HL-60 (cell line): ENCODE results near the gene DPY19L3.
"Not testable (repeated sequence)": the region's sequence is repeated elsewhere in the genome, so short reads cannot be mapped to it uniquely, and the experiment has no call there.

Experiments used
- DNase-seq, 2 experiments: peaks; one replicate each; pipeline ENCODE4 v3.0.0-alpha.2; 2010 to 2020; ENCODE audit warnings: low read depth in 1 of 2, low spot score in 1 of 2
- H3K27ac ChIP-seq: fragments of 250-450 bp; sonication (Bioruptor Pico); replicated peaks from 2 replicates; pipeline ENCODE4 v1.5.1; 2020; ENCODE audit warnings: mild to moderate bottlenecking, moderate library complexity
- H3K27me3 ChIP-seq: fragments of 250-450 bp; sonication (Bioruptor Pico); 2 replicates; pipeline ENCODE4 v1.5.1; 2021; ENCODE audit warnings: mild to moderate bottlenecking, moderate library complexity; ENCODE audit not compliant: insufficient read depth, poor library complexity, severe bottlenecking
- H3K4me3 ChIP-seq: replicated peaks from 2 replicates; pipeline ENCODE4 v1.5.1; 2011; ENCODE audit warnings: mild to moderate bottlenecking, control low read depth, low read length; ENCODE audit not compliant: insufficient read depth
- GABPA ChIP-seq: IDR thresholded peaks from 2 replicates; pipeline ENCODE4 v1.6.1; 2012; ENCODE audit warnings: low read depth
- POLR2AphosphoS5 ChIP-seq: IDR thresholded peaks from 2 replicates; pipeline ENCODE4 v1.6.1; 2012; ENCODE audit warnings: low read depth
- REST ChIP-seq: IDR thresholded peaks from 2 replicates; pipeline ENCODE4 v1.6.1; 2012; ENCODE audit warnings: low read depth; ENCODE audit not compliant: insufficient replicate concordance
- SPI1 ChIP-seq: IDR thresholded peaks from 2 replicates; pipeline ENCODE4 v1.6.1; 2012; ENCODE audit warnings: low read depth, mild to moderate bottlenecking, borderline replicate concordance
- TF ChIP-seq, protein P1 (sequence below): IDR thresholded peaks from one replicate; pipeline ENCODE4 v1.5.1; 2011; ENCODE audit warnings: low read length, control low read depth, inconsistent platforms; ENCODE audit not compliant: insufficient read depth

The DPY19L3 gene

DNA sequence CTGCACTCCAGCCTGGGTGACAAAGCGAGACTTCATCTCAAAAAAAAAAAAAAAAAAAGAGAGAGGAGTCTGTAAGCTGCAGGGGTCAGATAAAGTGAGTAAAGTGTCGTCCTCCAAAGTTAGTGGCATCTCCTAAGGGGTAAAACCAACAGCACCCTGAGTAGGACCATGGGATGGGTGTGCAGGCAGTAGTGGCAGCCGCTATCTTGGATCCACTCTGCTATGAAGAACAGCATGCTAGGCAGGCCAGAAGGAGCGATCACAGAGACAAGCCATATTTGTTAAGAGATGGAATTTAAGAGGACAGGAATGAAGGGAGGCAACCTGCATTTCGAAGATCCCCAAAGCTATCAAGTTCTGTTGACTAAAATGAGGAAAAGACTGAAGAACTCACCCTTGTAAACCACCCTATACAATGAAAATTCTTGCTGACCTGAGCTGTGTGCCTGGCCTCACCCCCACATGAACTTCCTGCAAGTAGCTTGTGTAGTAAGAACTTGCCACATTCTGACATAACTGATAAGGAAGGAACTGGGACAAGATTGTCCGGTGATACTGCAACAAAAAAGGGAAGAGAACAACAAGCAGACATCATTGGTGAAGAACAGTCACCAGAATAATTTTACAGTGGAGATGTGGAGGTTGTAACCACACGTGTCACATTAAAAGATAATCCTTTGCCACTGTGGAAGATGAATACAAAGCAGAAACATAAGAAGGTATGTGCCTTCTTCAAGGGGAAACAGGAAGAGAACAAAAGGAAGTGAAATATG is 16.2 kb downstream of the DPY19L3 start:
- Histone ChIP-seq H3K4me3 (peak overlapping the region; percentile 25), H3K27ac (peak overlapping the region; percentile 62), H3K27me3 (no peaks in the 10 kb centered on the region)
- peak; percentile 40; the same call in 1 of the 2 replicates for TF ChIP-seq GABPA
- TF ChIP-seq REST: peak; percentile 12
- peak; percentile 90 for TF ChIP-seq POLR2AphosphoS5
- TF ChIP-seq, protein P1, sequence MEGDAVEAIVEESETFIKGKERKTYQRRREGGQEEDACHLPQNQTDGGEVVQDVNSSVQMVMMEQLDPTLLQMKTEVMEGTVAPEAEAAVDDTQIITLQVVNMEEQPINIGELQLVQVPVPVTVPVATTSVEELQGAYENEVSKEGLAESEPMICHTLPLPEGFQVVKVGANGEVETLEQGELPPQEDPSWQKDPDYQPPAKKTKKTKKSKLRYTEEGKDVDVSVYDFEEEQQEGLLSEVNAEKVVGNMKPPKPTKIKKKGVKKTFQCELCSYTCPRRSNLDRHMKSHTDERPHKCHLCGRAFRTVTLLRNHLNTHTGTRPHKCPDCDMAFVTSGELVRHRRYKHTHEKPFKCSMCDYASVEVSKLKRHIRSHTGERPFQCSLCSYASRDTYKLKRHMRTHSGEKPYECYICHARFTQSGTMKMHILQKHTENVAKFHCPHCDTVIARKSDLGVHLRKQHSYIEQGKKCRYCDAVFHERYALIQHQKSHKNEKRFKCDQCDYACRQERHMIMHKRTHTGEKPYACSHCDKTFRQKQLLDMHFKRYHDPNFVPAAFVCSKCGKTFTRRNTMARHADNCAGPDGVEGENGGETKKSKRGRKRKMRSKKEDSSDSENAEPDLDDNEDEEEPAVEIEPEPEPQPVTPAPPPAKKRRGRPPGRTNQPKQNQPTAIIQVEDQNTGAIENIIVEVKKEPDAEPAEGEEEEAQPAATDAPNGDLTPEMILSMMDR: no peak
- peak; percentile 97 for TF ChIP-seq SPI1
- DNase-seq: peak; percentile 69 to 88

- Histone ChIP-seq H3K4me3 (no peak overlapping the region), H3K27me3 (no peaks in the 10 kb centered on the region), H3K27ac (peak overlapping the region; percentile 60)
- TF ChIP-seq GABPA: no peak
- TF ChIP-seq SPI1: no peak
- TF ChIP-seq POLR2AphosphoS5: no peak
- TF ChIP-seq REST: no peak
- TF ChIP-seq, protein P1: no peak
- no peak for DNase-seq
Observed at GRCh38 chr19:32422435-32422834, 16.9 kb downstream of the DPY19L3 start.

DNA sequence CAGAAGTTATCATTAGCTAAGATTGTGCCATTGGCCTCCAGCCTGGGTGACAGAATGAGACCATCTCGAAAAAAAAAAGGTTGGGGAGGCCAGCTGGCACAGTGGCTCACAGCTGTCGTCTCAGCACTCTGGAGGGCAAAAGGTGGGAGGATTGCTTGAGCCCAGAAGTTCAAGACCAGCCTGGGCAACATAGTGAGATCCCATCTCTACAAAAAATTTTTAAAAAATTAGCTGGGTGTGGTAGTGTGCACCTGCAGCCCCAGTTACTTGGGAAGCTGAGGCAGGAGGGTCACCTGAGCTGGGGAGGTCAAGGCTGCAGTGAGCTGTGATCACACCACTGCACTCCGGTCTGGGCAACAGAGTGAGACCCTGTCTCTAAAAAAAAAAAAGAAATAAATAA is 18.4 kb downstream of the DPY19L3 start:
- not testable (repeated sequence) for H3K27me3 ChIP-seq, H3K27ac ChIP-seq, DNase-seq, H3K4me3 ChIP-seq

DNA sequence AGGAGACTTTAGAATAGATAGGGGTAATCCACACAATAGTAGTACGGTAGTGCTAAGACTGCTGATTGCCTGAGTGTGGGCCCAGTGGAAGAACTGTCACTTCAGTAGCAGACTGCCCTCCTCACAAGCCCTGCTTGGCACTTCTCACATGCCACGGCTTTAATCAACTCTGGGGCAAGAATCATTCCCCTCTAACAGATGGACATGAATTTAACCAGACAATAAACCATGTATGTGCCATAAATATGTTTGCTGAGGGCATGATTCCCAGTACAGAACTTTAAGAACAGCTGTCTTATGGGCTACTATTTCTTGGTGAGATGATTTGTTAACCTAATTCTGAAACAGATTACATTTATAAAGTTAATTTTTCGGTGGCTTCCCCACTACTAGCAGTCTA is 22.0 kb downstream of the DPY19L3 start:
- TF ChIP-seq, protein P1: no peak
- no peak for TF ChIP-seq POLR2AphosphoS5
- no peak for TF ChIP-seq SPI1
- no peak for TF ChIP-seq GABPA
- no peak for TF ChIP-seq REST
- DNase-seq: no peak
- Histone ChIP-seq H3K27ac (no peak overlapping the region), H3K27me3 (no peaks in the 10 kb centered on the region), H3K4me3 (no peak overlapping the region)
